GM12801 (cell line): Measurements from ENCODE around the gene FSTL4.

Source experiments
- CTCF ChIP-seq: IDR thresholded peaks from one replicate; pipeline ENCODE4 v1.5.1; 2011; ENCODE audit warnings: control low read depth; ENCODE audit not compliant: insufficient read length; ENCODE audit errors: extremely low read depth

Gene FSTL4

GRCh38 chr5:133399247-133399891, 213.0 kb downstream of the FSTL4 start:
- no peak for TF ChIP-seq CTCF

- no peak for TF ChIP-seq CTCF
Measured at GRCh38 chr5:133398646-133399101, 213.7 kb downstream of the FSTL4 start.

DNA sequence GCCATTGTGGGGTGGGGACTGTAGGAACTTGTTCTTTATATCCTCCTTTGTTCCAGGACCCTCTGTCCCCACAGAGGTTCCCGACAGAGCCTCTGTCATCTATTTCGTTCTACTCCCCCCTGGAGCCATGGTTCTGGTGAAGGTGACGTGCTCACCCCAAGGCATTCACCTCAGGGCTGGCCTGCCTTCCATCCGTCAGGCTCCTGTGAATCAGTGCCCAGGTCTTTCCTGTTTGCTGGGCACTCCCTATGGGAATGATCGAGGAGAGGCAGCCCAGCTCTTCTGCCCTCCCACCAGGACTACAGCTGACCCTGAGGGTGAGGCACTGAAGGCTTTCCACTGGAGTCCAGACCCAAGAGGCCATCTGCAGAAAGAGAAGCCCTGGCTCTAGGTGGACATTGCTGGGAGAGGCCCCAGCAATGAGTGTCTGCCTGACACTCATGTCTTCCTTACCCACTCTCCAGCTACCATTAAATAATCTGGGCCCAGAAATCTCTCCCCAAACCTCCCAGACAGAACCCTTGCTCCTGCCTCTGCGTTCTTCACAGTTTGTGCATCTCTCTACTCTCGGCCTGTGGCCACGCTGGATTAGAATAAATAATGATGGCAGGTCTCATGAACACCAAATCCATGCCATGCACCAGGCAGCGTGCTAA, 214.2 kb downstream of the FSTL4 start:
- no peak for TF ChIP-seq CTCF

GRCh38 chr5:133397348-133397747, 215.0 kb downstream of the FSTL4 start:
- no peak for TF ChIP-seq CTCF

DNA sequence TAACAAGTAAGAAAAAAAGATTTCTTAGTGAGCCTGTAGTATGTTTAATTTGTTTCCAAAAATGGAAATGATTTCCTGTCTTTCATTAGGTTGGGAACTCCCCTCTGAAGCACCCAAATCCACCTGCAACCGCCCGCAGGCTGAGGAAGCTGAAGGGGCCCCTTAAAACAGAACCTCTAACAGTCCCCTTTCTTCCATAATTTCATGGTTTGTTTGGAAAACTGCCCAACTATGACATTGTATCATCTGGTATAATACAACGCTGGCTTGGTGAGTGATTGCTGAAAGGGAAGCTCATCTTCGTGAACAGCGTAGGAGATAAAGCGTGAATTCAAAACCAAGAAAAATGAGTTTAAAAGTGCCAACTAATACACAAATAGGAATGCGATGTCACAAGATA, 215.5 kb downstream of the FSTL4 start:
- TF ChIP-seq CTCF: no peak

DNA sequence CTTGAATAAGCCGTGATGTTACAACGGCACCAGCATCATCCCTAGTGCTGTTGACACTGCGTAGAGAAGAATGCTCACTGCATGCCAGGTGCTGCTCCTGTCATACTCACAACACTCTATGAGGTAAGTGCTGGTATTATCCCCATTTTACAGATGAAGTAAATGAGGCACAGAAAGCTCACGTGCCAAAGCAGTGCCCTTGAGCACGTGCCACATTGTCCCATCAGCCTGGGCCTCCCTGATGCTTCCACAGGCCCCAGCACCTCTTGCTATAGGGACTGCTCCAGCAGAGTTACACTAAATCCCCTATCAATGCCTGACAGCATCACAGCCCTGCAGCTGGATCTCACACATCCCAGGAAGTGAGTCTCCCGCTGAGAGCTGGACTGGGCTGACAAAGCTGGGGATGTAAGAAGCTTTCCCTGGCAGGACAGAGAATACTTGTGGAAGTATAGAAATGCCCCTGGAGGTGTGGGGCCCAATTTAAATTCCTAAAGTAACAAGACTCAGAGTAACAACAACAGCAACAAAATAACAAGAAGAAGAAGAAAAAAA, 216.1 kb downstream of the FSTL4 start:
- TF ChIP-seq CTCF: no peak

DNA sequence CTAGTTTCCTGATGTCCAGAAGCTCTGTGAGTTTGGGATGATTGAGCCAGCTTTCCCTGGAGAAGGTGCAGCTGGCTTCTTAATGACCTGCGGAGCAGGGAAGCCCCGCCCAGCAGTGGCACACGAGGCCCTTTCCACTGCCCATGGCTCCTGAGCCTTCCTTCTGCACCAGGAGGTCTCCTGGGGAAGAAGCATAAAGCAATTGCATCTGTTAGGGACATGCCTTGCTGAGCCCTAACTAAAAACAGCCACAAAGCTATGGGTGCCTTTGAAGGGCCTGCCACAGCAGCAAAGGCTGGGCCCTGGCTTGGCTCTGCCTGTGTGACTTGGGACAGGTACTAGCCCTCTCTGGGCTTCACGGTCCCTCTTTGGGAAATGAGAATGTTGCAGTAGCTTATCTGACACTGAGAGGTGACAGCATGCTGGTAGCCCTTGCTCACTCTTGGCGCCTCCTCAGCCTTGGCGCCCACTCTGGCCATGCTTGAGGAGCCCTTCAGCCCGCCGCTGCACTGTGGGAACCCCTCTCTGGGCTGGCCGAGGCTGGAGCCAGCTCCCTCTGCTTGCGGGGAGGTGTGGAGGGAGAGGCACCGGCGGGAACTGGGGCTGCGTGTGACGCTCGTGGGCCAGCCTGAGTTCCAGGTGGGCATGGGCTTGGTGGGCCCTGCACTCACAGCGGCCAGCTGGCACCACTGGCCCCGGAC, 218.4 kb downstream of the FSTL4 start:
- TF ChIP-seq CTCF: no peak
